ENCODE results near the gene DYNC1LI1.
A peak's percentile ranks its signal among the peaks of the same experiment; 100 is the strongest.

The DYNC1LI1 gene

DNA sequence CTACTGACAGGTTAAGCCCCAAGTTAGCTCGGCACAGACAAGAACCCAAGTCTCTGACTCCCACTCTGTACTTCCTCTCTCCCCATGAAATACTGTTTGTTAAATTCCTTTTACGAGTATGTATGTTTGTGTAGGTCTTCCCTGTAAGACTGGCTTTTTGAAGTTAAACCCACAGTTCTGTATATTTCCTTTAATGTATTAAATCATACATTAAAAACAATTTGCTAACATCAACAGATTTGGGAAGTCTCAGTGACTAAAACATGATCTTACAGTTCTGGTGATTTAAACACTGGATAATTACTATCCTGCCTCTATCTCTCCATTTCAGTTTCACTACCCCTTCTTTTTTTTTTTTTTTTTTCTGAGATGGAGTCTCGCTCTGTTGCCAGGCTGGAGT is 72.4 kb downstream of the DYNC1LI1 start:
- TF ChIP-seq, protein P1, sequence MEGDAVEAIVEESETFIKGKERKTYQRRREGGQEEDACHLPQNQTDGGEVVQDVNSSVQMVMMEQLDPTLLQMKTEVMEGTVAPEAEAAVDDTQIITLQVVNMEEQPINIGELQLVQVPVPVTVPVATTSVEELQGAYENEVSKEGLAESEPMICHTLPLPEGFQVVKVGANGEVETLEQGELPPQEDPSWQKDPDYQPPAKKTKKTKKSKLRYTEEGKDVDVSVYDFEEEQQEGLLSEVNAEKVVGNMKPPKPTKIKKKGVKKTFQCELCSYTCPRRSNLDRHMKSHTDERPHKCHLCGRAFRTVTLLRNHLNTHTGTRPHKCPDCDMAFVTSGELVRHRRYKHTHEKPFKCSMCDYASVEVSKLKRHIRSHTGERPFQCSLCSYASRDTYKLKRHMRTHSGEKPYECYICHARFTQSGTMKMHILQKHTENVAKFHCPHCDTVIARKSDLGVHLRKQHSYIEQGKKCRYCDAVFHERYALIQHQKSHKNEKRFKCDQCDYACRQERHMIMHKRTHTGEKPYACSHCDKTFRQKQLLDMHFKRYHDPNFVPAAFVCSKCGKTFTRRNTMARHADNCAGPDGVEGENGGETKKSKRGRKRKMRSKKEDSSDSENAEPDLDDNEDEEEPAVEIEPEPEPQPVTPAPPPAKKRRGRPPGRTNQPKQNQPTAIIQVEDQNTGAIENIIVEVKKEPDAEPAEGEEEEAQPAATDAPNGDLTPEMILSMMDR (IDR thresholded peaks at IDR 0.05; ENCODE audit: control insufficient read depth, extremely low read depth, insufficient read depth): no peak
- H3K4me3 ChIP-seq (ENCODE audit: low read depth, low read length): no peak overlapping the region
- DNase-seq (ENCODE audit: low read depth): no peak

DNA sequence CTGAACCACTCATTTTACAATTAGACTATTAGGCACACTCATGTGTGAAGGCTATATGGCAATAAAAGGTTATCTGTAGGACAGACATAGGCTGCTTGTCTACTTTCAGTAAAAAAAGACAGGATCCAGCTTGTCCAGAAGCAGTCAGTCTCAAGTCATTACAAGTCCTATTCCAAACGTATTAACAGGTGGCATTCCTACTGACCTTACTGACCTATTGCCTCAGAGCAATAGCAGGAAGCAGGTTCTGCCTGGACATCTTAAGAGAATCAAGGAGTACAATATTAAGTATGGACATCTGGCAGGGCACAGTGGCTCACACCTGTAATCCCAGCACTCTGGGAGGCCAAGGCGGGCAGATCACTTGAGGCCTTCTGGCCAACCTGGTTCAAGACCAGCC is 75.0 kb downstream of the DYNC1LI1 start:
- DNase-seq (ENCODE audit: low read depth): peak; percentile 28
- TF ChIP-seq, protein P1 (IDR thresholded peaks at IDR 0.05; ENCODE audit: control insufficient read depth, extremely low read depth, insufficient read depth): no peak
- H3K4me3 ChIP-seq (ENCODE audit: low read depth, low read length): no peak overlapping the region

DNA sequence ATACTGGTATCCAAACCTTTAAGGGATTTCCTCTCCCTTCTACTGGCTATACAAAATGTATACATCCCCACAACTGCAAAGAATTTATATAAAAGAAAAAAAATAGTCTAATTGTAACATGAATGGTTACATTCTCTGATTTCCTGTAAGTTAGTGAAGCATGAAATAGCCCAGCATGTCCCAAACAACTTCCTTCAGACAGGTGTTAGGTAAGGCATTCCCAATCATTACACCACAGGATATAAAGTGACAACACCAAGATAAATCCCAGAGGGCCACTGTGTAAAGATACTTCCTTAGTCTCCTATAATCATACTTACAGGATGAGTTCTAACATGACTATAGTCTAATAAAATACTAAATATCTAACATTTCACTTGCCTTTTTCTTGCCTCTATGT is 75.6 kb downstream of the DYNC1LI1 start:
- no peak for DNase-seq (ENCODE audit: low read depth)
- no peak overlapping the region for H3K4me3 ChIP-seq (ENCODE audit: low read depth, low read length)
- TF ChIP-seq, protein P1 (IDR thresholded peaks at IDR 0.05; ENCODE audit: control insufficient read depth, extremely low read depth, insufficient read depth): no peak

DNA sequence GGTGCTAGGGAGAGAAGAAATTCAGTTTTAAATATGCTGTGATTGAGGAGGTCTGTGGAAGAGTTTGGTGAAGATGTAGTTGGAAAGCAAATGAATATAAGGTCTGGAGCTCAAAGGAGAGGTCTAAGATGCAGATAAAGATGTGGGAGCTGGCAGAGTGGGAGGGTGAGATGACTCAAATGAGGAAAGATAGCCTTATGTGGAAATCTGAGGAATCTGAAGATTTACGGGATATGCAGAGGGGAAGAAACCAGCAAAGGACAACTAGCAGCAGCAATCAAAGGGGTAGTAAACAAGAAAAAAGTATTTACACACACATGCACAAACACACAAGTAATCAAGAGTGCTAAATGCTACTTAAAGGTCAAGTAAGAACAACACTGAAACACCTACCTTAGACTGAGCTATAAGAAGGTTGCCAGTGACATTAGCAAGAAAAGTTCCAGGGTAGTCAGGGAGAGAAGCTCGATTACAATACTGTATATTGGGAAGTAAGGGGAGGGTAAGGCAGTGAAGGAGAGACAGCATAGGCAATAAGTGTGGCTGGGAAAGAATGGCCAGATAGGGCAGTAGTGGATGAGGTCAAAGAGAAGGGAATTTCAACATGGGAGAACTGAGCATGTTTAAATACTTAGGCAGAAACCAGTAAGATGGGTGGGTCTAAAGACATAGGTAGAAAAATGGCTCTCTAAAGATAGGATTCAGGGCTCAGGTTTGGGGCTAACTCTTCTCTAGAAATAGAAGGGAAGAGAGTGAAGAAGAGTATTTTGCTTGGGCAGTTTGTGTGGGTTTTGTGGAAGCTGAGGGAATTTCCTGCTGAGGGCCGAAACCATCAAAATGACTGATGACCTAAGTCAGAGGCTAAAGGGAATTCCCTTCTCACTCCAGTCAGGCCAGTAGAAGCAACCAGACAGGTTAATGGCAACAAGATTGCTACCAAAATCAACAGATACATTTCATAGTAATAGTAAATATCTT is 76.9 kb downstream of the DYNC1LI1 start:
- TF ChIP-seq, protein P1 (IDR thresholded peaks at IDR 0.05; ENCODE audit: control insufficient read depth, extremely low read depth, insufficient read depth): no peak
- no peak overlapping the region for H3K4me3 ChIP-seq (ENCODE audit: low read depth, low read length)
- DNase-seq (ENCODE audit: low read depth): no peak

DNA sequence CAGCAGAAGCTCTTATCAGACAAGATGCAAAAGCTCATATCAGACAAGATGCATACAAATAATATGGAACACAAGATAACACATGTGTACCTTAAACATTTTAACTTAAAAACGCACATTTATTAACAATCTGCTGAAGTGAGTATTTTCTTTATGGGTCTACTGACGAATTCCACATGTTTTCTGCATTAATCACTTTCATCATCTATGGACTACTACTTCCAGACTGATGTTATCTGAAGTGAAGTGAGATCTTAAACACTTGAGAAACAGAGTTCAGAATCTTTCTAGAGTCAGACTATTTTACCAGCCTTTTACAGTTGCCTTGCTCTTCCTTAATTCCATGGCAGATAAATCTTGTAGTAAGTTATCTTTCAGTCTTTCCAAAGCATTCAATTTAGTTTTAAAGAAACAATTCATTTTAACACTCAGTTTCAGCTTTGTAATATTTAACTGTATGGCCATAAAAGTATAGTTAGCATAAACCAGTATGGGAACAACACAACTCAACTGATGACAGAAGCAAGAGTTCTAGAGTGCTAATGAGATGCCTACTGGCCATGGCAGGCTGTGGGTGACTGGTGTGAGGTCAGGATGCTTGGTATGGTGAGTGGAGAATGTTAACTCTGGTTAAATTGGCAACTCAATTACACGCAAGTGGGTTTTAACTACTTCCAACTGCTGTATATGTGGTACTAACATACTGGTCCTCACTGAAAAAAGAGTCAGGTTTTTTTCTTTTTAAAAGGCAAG is 77.8 kb downstream of the DYNC1LI1 start:
- TF ChIP-seq, protein P1 (IDR thresholded peaks at IDR 0.05; ENCODE audit: control insufficient read depth, extremely low read depth, insufficient read depth): no peak
- DNase-seq (ENCODE audit: low read depth): no peak
- no peak overlapping the region for H3K4me3 ChIP-seq (ENCODE audit: low read depth, low read length)

DNA sequence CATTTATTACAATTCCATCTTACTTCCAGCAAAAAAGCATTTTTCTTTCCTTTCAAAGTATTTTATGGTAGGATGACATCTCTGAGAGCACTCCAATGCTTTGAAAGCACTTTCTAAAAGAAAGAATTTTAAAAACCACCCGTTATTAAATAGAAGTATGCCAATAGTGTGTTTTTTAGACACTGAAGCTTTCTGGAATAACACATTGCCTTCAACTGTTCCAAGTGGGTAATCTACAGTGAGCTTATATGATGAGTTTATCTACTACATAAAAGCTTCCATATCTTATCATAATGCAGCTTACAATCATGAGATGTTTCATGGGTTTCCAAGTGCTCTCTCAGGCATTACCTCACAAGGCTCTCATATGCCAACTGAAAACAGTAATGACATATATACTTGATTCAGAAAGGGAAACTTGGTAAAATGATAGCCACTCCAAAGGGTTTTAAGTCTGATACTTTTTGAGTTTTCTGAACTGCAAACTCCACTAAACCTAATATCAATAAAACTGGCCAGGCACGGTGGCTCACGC is 82.1 kb downstream of the DYNC1LI1 start:
- TF ChIP-seq, protein P1 (IDR thresholded peaks at IDR 0.05; ENCODE audit: control insufficient read depth, extremely low read depth, insufficient read depth): no peak
- DNase-seq (ENCODE audit: low read depth): no peak
- no peak overlapping the region for H3K4me3 ChIP-seq (ENCODE audit: low read depth, low read length)
